PC-9 (cell line): ENCODE results near the gene APPL2.

Experiments used
- EZH2 ChIP-seq: fragments of 200-600 bp; sonication (generic); IDR thresholded peaks from 2 replicates; pipeline ENCODE4 v1.8.0; 2017; ENCODE audit warnings: antibody characterized with exemption, low read depth
- TF ChIP-seq, protein P1 (sequence below): fragments of 200-600 bp; sonication (generic); conservative IDR thresholded peaks from 2 replicates; pipeline ENCODE4 v1.6.1; 2017; ENCODE audit warnings: mixed run types, antibody characterized with exemption, mild to moderate bottlenecking, moderate library complexity

DNA sequence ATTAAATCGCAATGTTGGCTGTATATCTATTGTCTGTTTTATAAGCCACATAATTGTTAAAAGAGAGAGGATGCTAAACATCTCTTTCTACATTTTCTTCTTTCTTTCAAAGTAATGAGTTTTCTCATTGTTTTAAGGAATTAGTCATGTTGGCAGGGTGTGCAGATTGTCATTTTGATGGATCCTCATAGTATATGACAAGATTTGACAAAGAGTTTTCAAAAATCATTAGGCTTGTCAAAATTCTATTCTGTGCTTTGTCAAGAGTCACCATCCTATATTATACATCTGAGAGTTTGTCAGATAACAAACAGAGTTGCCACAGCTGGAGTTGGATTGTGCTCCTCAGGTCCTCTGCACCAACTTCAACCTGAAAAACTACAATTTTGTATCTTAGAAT is 35.4 kb upstream of the APPL2 start:
- TF ChIP-seq, protein P1, sequence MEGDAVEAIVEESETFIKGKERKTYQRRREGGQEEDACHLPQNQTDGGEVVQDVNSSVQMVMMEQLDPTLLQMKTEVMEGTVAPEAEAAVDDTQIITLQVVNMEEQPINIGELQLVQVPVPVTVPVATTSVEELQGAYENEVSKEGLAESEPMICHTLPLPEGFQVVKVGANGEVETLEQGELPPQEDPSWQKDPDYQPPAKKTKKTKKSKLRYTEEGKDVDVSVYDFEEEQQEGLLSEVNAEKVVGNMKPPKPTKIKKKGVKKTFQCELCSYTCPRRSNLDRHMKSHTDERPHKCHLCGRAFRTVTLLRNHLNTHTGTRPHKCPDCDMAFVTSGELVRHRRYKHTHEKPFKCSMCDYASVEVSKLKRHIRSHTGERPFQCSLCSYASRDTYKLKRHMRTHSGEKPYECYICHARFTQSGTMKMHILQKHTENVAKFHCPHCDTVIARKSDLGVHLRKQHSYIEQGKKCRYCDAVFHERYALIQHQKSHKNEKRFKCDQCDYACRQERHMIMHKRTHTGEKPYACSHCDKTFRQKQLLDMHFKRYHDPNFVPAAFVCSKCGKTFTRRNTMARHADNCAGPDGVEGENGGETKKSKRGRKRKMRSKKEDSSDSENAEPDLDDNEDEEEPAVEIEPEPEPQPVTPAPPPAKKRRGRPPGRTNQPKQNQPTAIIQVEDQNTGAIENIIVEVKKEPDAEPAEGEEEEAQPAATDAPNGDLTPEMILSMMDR, result no peak
- no peak for TF ChIP-seq EZH2
